ENCODE results near the gene TGFBI. TPM values are rescaled to one million over a fixed set of nuclear protein-coding genes. Genes with fewer than 3 reads are reported as not detected.

The TGFBI gene
- total and polyA plus RNA-seq, 9 of the 15 experiments (the other 6 are each of a cell fraction or from before 2014, with no cell fraction given) = 0.05 to 0.62 (median 0.08) TPM; not detected in 6

- CTCF ChIA-PET (ENCODE audit: low intra/inter-chr PET ratio) = no interaction called here
- TF ChIP-seq TEAD4 (IDR thresholded peaks at IDR 0.05; ENCODE audit: low read length) = no peak
- no peak for TF ChIP-seq TEAD4 (CRISPR knock-in tag; IDR thresholded peaks at IDR 0.05; ENCODE audit: borderline replicate concordance)
- no peak for TF ChIP-seq ZBTB1 (CRISPR knock-in tag; IDR thresholded peaks at IDR 0.05; ENCODE audit: borderline replicate concordance, low read depth)
- peak; percentile 24; the same call in 1 of the 2 replicates for TF ChIP-seq SPI1 (IDR thresholded peaks at IDR 0.05; ENCODE audit: borderline replicate concordance, low read depth, low read length)
- no peak for TF ChIP-seq BHLHE40 (IDR thresholded peaks at IDR 0.05; ENCODE audit: low read length)
- TF ChIP-seq CREB3L1 (IDR thresholded peaks at IDR 0.05; ENCODE audit: borderline replicate concordance, low read depth) = no peak
- peak; percentile 36; the same call in 1 of the 2 replicates for TF ChIP-seq ZNF316 (IDR thresholded peaks at IDR 0.05)
- no peak for TF ChIP-seq STAT6 (CRISPR knock-in tag; IDR thresholded peaks at IDR 0.05)
- TF ChIP-seq CEBPB (tag; IDR thresholded peaks at IDR 0.05) = peak; percentile 71
Observed at GRCh38 chr5:136012041-136012804, 16.6 kb upstream of the TGFBI start.

More at GRCh38 chr5:136012041-136012804, 16.6 kb upstream of the TGFBI start:
- no peaks in the 10 kb centered on the region for H3K4me1 ChIP-seq (replicated peaks in 1 of 2; ENCODE audit: control insufficient read depth in 2 of 2, insufficient read depth in 2 of 2, low read length in 2 of 2)
- no peak overlapping the region for H3K27ac ChIP-seq (ENCODE audit: extremely low read depth, low read depth, low read length)
- no TSS peak for BruUV-seq (replicated peaks)
- H3K4me3 ChIP-seq = no peak overlapping the region
- in situ Hi-C loops (cut with MboI) = no loop called here
- no peak overlapping the region for H2AFZ ChIP-seq (ENCODE audit: low read depth, low read length)
- no peak for ATAC-seq
- no peaks in the 10 kb centered on the region for H3K36me3 ChIP-seq (ENCODE audit: control insufficient read depth, insufficient read depth, low read length)
- no peaks in the 10 kb centered on the region for H4K20me1 ChIP-seq (replicated peaks; ENCODE audit: control insufficient read depth, insufficient read depth, low read length)
- H3K27me3 ChIP-seq (ENCODE audit: control insufficient read depth in 2 of 2, insufficient read depth in 2 of 2, low read length in 2 of 2) = no peaks in the 10 kb centered on the region
- no peak for DNase-seq (ENCODE audit: extremely low read depth in 1 of 4, low spot score in 3 of 4)
- intact Hi-C loops (cut with micrococcal nuclease) = no loop called here
- POLR2A ChIA-PET = interaction anchor here (0.8 kb wide), 1 partner anchor 15 kb away, joined by 4 read pairs; no protein-coding TSS in a partner anchor
- H3K9ac ChIP-seq (ENCODE audit: insufficient read depth in 1 of 2, low read depth in 2 of 2, low read length in 2 of 2) = no peak overlapping the region
- H3K79me2 ChIP-seq (ENCODE audit: control insufficient read depth, insufficient read depth, low read length) = no peaks in the 10 kb centered on the region
- H3K9me3 ChIP-seq (replicated peaks; ENCODE audit: control insufficient read depth, insufficient read depth, low read depth, low read length) = no peaks in the 10 kb centered on the region
- H3K9me1 ChIP-seq (ENCODE audit: control insufficient read depth, insufficient read depth, low read length) = no peaks in the 10 kb centered on the region
- no peak overlapping the region for H3K4me2 ChIP-seq (ENCODE audit: insufficient read depth, low read length)
- 2% methylated on average over 3 of the region's 3 CpGs for WGBS (ENCODE audit: insufficient coverage, low coverage, missing lambda C conversion rate)
- no peak for FAIRE-seq
